AG04449 (cell line): Measurements from ENCODE around the gene HBA2.

ENCODE experiments used
- CTCF ChIA-PET: fragments of 350-600 bp; formaldehyde crosslinking; extraction: SDS; loops from one replicate; lab custom pipeline; 2021; ENCODE audit warnings: antibody characterized with exemption; lab: Yijun Ruan, JAX
- POLR2A ChIA-PET: fragments of 400-600, 350-600 bp; formaldehyde crosslinking; extraction: SDS; loops from one replicate; lab custom pipeline; 2020; ENCODE audit warnings: antibody characterized with exemption, inconsistent platforms; lab: Yijun Ruan, JAX
- DNase-seq: peaks from one replicate; pipeline ENCODE4 v3.0.0-alpha.2; 2010; ENCODE audit warnings: low read depth, low spot score
- H3K4me3 ChIP-seq: 2 replicates; pipeline ENCODE4 v1.5.1; 2011; ENCODE audit warnings: low read depth, mild to moderate bottlenecking, control low read depth, low read length
- TF ChIP-seq, protein P1 (sequence below): IDR thresholded peaks from one replicate; pipeline ENCODE4 v1.5.1; 2011; ENCODE audit warnings: mild to moderate bottlenecking, moderate library complexity, low read length, control low read depth, inconsistent platforms; ENCODE audit not compliant: insufficient read depth; ENCODE audit errors: missing control alignments

HBA2 gene

DNA sequence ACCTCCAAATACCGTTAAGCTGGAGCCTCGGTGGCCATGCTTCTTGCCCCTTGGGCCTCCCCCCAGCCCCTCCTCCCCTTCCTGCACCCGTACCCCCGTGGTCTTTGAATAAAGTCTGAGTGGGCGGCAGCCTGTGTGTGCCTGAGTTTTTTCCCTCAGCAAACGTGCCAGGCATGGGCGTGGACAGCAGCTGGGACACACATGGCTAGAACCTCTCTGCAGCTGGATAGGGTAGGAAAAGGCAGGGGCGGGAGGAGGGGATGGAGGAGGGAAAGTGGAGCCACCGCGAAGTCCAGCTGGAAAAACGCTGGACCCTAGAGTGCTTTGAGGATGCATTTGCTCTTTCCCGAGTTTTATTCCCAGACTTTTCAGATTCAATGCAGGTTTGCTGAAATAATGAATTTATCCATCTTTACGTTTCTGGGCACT is 4.7 kb downstream of the HBA2 start:
- CTCF ChIA-PET: interaction anchor here (1.0 to 6.9 kb wide), 4 partner anchors 71 to 114 kb away, joined by 3 to 81 read pairs (median 10); no protein-coding TSS in a partner anchor
- TF ChIP-seq, protein P1, sequence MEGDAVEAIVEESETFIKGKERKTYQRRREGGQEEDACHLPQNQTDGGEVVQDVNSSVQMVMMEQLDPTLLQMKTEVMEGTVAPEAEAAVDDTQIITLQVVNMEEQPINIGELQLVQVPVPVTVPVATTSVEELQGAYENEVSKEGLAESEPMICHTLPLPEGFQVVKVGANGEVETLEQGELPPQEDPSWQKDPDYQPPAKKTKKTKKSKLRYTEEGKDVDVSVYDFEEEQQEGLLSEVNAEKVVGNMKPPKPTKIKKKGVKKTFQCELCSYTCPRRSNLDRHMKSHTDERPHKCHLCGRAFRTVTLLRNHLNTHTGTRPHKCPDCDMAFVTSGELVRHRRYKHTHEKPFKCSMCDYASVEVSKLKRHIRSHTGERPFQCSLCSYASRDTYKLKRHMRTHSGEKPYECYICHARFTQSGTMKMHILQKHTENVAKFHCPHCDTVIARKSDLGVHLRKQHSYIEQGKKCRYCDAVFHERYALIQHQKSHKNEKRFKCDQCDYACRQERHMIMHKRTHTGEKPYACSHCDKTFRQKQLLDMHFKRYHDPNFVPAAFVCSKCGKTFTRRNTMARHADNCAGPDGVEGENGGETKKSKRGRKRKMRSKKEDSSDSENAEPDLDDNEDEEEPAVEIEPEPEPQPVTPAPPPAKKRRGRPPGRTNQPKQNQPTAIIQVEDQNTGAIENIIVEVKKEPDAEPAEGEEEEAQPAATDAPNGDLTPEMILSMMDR: no peak
- POLR2A ChIA-PET: no interaction called here
- no peak for DNase-seq
- no peak overlapping the region for H3K4me3 ChIP-seq

DNA sequence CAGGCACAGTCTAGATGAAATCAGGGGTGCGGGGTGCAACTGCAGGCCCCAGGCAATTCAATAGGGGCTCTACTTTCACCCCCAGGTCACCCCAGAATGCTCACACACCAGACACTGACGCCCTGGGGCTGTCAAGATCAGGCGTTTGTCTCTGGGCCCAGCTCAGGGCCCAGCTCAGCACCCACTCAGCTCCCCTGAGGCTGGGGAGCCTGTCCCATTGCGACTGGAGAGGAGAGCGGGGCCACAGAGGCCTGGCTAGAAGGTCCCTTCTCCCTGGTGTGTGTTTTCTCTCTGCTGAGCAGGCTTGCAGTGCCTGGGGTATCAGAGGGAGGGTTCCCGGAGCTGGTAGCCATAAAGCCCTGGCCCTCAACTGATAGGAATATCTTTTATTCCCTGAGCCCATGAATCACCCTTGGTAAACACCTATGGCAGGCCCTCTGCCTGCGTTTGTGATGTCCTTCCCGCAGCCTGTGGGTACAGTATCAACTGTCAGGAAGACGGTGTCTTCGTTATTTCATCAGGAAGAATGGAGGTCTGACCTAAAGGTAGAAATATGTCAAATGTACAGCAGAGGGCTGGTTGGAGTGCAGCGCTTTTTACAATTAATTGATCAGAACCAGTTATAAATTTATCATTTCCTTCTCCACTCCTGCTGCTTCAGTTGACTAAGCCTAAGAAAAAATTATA is 5.4 kb downstream of the HBA2 start:
- H3K4me3 ChIP-seq: no peak overlapping the region
- no peak for DNase-seq
- TF ChIP-seq, protein P1: no peak
- CTCF ChIA-PET: interaction anchor here (1.0 to 6.9 kb wide), 6 partner anchors 72 to 115 kb away, joined by 3 to 81 read pairs (median 10); no protein-coding TSS in a partner anchor
- POLR2A ChIA-PET: no interaction called here

DNA sequence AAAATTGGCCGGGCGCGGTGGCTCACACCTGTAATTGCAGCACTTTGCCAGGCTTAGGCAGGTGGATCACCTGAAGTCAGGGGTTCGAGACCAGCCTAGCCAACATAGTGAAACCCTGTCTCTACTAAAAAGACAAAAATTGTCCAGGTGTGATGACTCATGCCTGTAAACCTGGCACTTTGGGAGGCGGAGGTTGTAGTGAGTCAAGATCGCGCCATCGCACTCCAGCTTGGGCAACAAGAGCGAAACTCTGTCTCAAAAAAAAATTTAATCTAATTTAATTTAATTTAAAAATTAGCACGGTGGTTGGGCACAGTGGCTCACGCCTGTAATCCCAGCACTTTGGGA is 6.0 kb downstream of the HBA2 start:
- ChIA-PET CTCF (interaction anchor here (1.1 to 6.9 kb wide), 5 partner anchors 72 to 116 kb away, joined by 3 to 81 read pairs (median 15); no protein-coding TSS in a partner anchor), POLR2A (no interaction called here)
- TF ChIP-seq, protein P1: no peak
- DNase-seq: no peak
- no peak overlapping the region for H3K4me3 ChIP-seq

DNA sequence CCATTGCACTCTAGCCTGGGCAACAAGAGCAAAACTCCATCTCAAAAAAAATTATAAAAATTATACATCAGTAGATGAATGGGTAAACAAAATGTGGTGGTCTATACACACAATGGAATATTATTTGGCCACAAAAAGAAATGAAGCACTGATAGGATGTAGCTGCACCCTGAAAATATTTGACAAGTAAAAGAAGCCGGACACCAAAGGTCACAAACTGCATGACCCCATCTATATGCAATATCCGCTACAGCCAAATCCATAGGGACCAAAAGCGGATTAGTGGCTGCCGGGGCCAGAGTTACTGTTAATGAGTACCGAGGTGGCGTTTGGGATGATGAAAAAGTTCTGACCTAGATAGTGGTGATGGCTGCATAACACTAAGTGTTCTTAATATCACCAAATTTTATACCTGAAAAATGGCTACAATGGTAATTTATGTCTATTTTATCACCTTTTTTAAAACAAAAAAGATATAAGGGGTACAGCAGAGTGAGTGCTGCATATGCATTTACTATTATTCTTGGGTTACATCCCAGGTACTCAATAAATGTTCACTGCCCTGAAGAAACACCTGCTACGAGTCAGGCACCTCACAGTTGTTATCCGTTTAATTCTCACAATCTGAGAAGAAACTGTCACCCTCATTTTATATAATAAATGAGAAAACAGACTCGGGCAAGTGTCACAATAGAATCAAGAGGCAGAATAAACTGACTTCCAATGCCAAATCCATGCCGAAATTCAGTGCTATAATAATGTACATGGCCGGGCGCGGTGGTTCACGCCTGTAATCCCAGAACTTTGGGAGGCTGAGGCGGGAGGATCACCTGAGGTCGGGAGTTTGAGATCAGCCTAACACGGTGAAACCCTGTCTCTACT is 6.8 kb downstream of the HBA2 start:
- CTCF ChIA-PET: interaction anchor here (1.1 to 6.9 kb wide), 13 partner anchors 9 to 116 kb away, joined by 3 to 126 read pairs (median 11); no protein-coding TSS in a partner anchor
- TF ChIP-seq, protein P1: no peak
- POLR2A ChIA-PET: no interaction called here
- DNase-seq: no peak
- H3K4me3 ChIP-seq: no peak overlapping the region

DNA sequence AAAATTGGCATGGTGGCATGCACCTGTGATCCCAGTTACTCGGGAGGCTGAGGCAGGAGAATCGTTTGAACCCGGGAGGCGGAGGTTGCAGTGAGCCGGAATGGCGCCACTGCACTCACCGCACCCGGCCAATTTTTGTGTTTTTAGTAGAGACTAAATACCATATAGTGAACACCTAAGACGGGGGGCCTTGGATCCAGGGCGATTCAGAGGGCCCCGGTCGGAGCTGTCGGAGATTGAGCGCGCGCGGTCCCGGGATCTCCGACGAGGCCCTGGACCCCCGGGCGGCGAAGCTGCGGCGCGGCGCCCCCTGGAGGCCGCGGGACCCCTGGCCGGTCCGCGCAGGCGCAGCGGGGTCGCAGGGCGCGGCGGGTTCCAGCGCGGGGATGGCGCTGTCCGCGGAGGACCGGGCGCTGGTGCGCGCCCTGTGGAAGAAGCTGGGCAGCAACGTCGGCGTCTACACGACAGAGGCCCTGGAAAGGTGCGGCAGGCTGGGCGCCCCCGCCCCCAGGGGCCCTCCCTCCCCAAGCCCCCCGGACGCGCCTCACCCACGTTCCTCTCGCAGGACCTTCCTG is 7.5 kb downstream of the HBA2 start, which contains the start of gene HBQ1:
Gene HBQ1 (plus strand): TSS at position 359 of the 575 bp plus-strand sequence. CDS start 28 bp downstream, at position 387.
- ChIA-PET CTCF (interaction anchor here (0.7 to 6.9 kb wide), 20 partner anchors 9 to 183 kb away, joined by 3 to 126 read pairs (median 5); no protein-coding TSS in a partner anchor), POLR2A (interaction anchor here (0.7 kb wide), 2 partner anchors 9 to 73 kb away, joined by 3 read pairs; no protein-coding TSS in a partner anchor)
- peak within 1 kb of the TSS; percentile 48 for H3K4me3 ChIP-seq
- DNase-seq: no peak
- TF ChIP-seq, protein P1: no peak
